GM19035 (cell line): ENCODE data around the gene CFAP119.

Experiments used
- ATAC-seq: cut with Tn5 transposase; IDR thresholded peaks from one replicate; pipeline ENCODE4 v1.9.1; 2021; ENCODE audit not compliant: unreplicated experiment

The CFAP119 gene

DNA sequence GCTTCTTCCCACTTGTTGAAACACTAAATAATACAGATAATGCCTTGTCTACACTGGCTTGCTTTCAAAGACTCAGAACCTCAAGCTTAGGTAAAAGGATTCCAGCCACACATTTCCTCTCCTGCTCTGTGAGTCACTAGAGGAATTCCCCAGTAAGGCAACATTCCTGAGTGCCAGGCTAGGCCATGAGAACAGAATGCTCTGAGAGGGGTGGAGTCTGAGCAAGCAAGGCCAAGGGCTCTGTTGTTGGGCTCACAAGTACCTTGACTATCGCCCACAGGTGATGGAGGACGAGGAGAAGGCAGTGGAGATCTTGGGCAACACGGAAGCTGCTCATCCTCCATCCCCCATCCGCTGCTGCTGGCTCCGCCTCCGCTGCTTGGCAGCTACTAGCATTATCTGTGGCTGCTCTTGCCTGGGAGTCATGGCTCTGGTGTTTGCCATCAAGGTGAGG is 20.4 kb downstream of the CFAP119 start:
- ATAC-seq: no peak

DNA sequence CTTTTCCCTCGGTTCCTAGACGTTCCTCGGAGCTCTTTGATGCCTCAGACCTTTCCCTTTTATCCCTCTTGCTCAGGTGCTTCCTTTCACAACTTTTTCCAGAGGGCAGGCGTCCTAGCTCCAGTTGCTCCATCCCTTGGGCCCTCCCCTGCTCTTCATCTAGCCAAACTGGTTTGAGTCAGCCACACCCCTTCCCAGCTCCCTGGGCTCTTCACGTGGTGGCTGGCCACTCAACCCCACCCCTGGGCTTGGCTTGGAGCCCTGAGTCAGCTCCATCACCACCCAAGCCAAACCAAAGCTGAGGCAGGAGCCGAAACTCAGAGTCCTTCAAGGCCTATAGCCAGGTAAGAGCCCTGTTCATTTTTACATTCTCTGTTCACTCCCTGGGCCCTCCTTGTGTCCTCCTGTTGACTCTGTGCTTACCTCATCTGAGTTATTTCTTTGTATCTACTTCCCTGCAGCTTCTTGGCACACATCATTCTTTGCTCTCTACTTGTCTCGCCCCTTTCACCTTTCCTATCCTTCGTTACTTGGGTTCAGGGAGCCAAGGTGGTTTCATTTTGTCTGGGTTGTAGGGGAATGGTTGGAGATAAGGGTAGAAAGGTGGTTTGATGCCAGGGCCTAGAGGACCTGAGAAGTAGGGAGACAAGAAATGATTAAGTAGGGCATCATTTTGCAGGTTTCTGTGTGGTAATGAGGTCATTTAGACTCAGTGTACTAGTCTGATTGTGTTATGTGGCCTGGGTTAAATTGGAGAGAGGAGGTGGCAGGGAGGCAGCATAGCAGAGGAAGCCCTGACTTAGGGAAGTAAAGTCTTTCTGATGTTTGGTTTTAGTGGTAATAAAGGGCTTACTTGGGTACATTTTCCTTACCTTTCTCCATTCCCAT is 21.3 kb downstream of the CFAP119 start:
- ATAC-seq: no peak

DNA sequence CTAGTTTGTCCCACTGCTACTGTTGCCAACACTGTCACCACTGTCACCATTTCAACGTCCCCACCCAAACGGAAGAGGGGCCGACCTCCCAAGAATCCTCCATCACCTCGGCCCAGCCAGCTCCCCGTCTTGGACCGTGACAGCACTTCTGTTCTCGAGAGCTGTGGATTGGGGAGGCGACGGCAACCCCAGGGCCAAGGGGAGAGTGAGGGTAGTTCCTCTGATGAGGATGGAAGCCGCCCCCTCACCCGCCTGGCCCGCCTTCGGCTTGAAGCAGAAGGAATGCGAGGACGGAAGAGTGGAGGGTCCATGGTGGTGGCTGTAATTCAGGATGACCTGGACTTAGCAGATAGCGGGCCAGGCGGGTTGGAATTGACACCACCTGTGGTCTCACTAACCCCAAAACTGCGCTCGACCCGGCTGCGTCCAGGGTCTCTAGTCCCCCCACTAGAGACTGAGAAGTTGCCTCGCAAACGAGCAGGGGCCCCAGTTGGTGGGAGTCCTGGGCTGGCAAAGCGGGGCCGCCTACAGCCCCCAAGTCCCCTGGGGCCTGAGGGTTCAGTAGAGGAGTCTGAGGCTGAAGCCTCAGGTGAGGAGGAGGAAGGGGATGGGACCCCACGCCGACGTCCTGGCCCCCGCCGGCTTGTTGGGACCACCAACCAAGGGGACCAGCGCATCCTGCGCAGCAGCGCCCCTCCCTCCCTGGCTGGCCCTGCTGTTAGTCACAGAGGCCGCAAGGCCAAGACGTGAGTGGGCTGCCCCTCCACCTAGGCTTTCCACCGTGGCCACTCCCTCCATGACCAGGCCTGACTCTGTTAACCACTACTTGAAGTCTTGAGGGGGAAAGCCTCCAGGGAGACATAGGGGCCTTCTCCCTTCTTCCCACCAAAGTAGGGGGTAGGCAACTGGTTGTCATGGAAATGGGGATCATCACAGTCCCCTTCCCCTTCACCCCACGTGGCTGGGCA is 22.6 kb downstream of the CFAP119 start:
- no peak for ATAC-seq

DNA sequence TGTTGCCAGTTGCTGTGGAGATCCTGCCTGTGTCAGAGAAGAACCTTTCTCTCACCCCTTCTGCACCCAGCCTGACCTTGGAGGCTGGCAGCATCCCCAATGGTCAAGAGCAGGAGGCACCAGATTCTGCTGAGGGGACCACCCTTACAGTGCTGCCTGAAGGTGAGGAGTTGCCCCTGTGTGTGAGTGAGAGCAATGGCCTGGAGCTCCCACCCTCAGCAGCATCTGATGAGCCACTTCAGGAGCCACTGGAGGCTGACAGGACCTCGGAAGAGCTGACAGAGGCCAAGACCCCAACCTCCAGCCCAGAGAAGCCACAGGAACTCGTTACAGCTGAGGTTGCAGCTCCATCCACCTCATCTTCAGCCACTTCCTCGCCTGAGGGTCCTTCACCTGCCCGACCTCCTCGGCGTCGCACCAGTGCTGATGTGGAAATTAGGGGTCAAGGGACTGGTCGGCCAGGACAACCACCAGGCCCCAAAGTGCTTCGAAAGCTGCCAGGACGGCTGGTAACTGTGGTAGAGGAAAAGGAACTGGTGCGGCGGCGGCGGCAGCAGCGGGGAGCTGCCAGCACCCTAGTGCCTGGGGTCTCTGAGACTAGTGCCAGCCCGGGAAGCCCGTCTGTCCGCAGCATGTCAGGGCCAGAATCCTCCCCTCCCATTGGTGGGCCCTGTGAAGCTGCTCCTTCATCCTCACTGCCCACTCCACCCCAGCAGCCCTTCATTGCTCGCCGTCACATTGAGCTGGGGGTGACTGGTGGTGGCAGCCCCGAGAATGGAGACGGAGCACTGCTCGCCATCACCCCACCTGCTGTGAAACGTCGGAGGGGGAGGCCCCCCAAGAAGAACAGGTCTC is 23.8 kb downstream of the CFAP119 start:
- no peak for ATAC-seq

DNA sequence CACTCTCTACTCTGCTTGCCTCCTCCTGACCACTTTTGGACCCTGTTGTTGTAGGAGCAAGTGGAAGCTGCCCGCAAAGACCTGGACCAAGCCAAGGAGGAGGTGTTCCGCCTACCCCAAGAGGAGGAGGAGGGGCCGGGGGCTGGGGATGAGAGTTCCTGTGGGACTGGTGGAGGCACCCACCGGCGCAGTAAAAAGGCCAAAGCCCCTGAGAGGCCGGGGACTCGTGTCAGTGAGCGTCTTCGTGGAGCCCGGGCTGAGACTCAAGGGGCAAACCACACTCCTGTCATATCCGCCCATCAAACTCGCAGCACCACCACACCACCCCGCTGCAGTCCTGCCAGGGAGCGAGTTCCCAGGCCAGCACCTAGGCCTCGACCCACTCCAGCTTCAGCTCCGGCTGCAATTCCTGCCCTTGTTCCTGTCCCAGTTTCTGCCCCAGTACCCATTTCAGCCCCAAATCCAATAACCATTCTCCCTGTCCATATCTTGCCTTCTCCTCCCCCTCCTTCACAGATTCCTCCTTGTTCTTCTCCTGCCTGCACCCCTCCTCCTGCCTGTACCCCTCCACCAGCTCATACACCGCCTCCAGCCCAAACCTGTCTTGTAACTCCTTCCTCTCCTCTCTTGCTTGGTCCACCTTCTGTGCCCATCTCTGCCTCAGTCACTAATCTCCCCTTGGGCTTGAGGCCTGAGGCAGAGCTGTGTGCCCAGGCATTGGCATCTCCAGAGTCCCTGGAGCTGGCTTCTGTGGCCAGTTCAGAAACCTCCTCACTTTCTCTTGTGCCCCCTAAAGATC is 24.7 kb downstream of the CFAP119 start:
- no peak for ATAC-seq

DNA sequence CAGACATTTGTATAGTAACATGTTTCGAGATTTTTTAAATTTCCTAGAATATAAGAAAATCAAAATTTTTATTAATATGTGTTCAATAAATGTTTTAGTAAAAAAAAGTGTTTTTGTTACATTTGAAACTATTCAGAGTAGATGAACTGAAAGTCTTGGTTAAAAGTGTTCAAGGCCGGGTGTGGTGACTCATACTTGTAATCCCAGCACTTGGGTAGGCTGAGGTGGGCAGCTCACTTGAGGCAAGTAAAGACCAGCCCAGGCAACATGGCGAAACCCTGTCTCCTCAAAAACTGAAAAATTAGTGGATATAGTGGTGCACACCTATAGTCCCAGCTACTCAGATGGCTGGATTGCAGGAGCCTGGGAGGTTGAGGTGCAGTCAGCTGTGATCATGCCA is 30.5 kb downstream of the CFAP119 start:
- ATAC-seq: no peak

DNA sequence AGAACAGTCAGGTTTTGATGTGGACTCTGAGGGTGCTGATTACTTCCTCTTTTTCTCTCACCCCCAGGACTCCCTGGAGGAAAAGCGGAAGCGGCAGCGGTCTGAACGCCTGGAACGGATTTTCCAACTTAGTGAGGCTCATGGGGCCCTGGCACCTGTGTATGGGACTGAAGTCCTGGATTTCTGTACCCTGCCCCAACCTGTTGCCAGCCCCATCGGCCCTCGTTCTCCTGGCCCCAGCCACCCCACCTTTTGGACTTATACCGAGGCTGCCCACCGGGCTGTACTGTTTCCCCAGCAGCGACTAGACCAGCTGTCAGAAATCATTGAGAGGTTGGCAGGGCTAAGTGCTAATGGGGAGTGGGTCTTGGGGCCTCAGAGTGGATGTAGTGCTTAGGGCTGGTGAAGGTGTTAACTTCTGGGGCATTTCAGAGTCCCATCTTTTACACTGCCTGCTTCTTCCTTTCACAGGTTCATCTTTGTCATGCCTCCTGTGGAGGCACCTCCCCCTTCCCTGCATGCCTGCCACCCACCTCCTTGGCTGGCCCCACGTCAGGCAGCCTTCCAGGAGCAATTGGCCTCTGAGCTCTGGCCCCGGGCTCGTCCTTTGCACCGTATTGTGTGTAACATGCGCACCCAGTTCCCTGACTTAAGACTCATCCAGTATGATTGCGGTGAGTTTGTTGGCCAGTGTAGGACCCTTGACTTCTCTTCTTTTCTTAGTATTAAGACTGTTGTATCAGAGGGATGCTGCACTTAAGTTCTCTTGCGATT is 32.8 kb downstream of the CFAP119 start:
- ATAC-seq: no peak

DNA sequence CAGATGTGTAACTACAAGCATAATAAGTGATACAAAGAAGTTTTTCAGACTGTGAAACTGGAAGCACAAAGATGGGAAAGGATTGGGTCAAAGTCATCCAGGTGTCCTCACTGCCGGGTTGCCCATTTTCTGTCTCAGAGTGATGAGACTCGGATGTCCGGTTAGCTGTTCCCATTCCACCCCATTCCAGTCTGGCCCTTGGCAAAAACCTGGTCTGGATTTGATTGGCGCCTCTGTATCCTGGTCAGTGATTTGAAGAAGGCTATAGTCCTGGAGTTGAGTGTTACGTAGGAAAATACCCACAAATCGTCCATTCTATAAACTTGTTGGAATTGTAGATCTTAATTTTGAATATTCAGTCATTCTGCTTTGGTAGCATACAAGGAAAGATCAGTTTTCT is 33.5 kb downstream of the CFAP119 start:
- ATAC-seq: no peak

DNA sequence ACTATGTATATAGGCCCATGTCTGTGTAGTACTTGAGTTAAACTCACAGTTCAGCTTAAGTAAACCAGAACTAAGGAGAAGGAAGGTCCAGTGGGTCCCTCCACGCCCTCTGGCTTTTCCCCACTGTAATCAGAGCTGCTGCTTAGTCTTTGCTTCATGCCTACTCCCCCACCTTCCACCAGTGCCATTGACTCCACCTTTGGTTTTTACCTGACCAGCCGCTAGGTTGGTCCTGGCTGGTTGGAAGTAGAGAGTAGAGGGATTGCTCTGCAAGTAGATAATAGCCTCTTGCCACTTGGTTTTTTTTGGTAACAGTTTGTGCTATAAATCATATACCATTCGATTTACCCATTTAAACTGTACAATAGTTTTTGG is 36.5 kb downstream of the CFAP119 start:
- no peak for ATAC-seq

DNA sequence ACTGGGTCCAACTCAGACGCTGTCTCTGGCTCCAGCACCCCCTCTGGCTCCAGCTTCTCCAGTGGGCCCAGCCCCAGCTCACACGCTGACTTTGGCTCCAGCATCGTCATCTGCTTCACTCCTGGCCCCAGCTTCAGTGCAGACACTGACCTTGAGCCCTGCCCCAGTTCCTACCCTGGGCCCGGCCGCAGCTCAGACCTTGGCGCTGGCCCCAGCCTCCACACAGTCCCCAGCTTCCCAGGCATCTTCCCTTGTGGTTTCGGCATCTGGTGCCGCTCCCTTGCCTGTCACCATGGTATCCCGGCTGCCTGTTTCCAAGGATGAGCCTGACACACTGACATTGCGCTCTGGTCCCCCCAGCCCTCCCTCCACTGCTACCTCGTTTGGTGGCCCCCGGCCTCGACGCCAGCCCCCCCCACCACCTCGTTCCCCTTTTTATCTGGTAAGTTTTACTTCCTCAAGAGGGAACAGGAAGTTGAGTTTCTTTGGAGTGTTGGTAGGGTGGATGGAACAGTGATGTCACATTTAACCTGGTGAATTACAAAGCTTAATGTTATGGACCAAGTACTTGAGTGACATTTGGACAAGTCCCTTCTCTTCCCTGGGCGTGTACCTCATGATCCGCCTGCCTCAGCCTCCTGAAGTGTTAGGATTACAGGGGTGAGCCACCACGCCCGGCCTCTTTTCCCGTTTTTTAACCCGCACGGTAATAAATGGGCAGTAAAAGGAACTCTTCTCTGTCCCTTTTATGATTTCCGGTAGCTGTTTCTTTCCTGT is 37.0 kb downstream of the CFAP119 start:
- no peak for ATAC-seq

DNA sequence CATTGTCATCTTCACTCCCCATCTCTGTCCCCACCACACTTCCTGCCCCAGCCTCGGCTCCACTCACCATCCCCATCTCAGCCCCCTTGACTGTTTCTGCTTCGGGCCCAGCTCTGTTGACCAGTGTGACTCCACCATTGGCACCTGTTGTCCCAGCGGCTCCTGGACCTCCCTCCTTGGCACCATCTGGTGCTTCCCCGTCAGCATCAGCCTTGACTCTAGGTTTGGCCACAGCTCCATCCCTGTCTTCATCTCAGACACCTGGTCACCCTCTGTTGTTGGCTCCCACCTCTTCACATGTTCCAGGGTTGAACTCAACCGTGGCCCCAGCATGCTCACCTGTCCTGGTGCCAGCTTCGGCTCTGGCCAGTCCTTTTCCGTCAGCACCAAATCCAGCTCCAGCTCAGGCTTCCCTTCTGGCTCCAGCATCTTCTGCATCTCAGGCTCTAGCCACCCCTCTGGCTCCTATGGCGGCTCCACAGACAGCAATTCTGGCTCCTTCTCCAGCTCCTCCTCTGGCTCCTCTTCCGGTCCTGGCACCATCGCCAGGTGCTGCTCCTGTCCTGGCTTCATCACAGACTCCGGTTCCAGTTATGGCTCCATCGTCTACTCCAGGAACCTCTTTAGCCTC is 38.0 kb downstream of the CFAP119 start:
- no peak for ATAC-seq

DNA sequence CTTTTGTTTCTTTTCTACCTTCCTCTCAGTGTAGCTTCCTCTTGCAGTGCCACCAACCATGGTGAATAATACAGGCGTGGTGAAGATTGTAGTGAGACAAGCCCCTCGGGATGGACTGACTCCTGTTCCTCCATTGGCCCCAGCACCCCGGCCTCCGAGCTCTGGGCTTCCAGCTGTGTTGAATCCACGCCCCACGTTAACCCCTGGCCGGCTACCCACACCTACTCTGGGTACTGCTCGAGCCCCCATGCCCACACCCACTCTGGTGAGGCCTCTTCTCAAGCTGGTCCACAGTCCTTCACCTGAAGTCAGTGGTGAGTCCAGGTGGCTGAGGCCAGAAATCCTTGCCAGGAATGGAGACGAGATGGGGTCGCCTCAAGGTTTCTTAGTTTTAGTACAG is 38.9 kb downstream of the CFAP119 start:
- no peak for ATAC-seq

DNA sequence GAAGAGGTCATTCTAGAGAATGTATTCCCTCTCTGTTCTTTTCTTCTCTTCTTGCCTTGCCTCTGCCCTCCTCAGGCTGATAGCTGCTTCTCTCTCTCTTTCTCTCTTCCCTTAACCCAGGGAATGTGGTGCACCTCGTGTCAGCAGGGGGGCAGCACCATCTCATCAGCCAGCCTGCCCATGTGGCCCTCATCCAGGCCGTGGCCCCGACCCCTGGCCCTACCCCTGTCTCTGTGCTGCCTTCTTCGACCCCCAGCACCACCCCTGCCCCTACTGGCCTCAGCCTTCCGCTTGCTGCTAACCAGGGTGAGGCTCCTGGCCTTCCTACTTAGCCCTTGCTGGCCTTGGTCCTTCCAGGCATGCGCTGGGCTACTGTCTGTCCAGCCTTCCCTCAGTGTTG is 39.4 kb downstream of the CFAP119 start:
- ATAC-seq: no peak

DNA sequence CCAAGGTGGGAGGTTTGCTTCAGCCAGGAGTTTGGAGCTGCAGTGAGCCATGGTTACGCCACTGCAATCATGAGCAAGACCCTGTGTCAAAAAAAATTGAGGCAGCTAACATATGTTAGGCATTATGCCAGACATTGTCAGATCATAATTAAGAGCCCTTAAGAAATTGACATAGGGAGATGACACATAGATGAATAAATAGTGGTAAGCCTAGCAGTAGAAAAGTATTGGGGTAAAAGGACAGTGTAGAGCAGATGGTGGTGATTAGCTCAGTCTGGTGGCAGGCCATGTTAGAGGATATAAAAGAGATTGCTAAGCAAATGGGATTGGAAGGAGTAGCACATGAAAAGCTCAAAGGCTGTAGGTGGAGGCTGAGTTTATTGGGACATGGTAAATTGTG is 40.3 kb downstream of the CFAP119 start:
- ATAC-seq: no peak

DNA sequence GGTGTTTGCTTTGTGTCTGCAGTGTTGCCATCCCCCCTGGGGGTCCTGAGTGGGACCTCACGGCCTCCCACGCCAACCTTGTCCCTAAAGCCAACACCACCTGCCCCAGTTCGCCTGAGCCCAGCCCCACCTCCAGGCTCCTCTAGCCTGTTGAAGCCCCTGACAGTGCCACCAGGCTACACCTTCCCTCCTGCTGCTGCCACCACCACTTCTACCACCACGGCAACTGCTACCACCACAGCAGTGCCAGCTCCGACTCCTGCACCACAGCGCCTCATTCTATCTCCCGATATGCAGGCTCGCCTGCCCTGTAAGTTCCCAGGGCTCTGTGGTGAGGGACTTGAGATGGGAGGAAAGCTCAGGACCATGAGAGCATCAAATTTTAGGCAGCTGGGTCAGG is 40.7 kb downstream of the CFAP119 start:
- ATAC-seq: no peak

DNA sequence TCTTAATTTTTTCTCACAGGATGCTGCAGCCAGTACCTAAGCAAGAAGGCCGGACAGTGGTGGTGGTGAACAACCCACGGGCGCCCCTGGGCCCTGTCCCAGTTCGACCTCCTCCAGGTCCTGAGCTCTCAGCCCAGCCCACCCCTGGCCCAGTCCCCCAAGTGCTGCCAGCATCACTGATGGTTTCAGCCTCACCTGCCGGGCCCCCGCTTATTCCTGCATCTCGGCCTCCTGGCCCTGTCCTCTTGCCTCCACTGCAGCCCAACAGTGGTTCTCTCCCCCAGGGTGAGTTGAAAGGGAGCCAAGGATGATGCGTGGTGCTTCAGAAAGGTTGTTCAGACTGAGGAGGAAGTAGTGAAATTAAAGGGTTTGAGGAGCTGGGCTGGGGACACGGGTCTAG is 41.2 kb downstream of the CFAP119 start:
- ATAC-seq: no peak

DNA sequence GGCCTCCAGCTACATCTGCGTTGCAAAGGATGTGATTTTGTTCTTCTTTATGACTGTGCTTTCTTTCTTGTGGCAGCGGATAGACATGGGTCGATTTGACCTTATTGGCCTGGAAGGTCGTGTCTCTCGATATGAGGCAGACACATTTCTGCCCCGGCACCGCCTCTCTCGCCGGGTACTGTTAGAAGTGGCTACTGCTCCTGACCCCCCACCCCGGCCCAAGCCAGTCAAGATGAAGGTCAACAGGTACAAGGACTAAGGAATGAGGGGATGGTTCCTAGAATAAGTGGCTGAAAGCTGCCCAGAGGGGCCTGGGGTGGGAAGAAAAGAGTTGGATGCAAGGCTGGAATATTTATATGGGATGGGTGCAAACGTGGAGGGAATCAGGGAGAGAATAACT is 41.8 kb downstream of the CFAP119 start:
- no peak for ATAC-seq

DNA sequence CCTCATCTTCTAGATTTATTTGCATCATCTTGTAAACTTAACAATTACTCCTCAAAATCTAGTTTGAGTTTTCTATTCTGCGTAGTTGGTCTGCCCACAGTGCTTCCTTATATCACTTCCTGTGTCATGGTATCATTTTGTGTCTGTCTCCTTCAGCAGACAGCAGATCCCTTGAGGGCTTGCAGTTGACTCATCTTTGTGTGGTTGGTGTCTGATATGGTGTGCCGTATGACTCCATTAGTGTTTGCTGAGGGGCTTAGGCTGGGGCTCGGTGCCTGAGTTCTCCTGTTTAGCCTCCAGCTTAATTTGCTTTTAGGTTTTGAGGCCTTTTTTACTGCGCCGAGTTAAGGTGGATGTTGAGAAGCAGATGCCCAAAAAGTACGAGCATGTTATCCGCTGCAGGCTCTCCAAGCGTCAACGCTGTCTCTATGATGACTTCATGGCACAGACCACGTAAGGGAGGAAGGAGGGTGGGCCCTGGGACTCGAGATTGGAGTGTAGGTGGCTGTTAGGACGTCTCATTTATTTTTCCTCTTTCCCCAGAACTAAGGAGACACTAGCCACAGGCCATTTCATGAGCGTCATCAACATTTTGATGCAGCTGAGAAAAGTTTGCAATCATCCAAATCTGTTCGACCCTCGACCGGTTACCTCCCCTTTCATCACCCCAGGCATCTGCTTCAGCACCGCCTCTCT is 46.0 kb downstream of the CFAP119 start:
- no peak for ATAC-seq
